Upper lobe of left lung (tissue), 4 donors: ENCODE results near the gene ARHGAP26.

ENCODE experiments used
- EP300 ChIP-seq, 4 donors: sonication (generic); formaldehyde crosslinking; IDR thresholded peaks; one replicate each; pipeline ENCODE4 v1.5.1; 2017; ENCODE audit warnings: antibody characterized with exemption in 4 of 4, control low read depth in 2 of 4
- POLR2A ChIP-seq, 4 donors: fragments of 450-650 bp; IDR thresholded peaks; one replicate each; pipeline ENCODE4 v1.5.1; 2016 to 2017; ENCODE audit warnings: antibody characterized with exemption in 4 of 4, mild to moderate bottlenecking in 2 of 4
- POLR2AphosphoS5 ChIP-seq, 2 donors: sonication (generic); formaldehyde crosslinking; IDR thresholded peaks; one replicate each; pipeline ENCODE4 v1.5.1; 2017; ENCODE audit warnings: antibody characterized with exemption in 2 of 2
- TF ChIP-seq, protein P1 (sequence below), 6 experiments: fragments of 450-650 bp in 4 of 6; fragments of 200-600 bp in 2 of 6; sonication (generic) in 2 of 6; IDR thresholded peaks; one replicate each; pipeline ENCODE4 v1.5.1; 2016 to 2019; ENCODE audit warnings: antibody characterized with exemption in 6 of 6

DNA sequence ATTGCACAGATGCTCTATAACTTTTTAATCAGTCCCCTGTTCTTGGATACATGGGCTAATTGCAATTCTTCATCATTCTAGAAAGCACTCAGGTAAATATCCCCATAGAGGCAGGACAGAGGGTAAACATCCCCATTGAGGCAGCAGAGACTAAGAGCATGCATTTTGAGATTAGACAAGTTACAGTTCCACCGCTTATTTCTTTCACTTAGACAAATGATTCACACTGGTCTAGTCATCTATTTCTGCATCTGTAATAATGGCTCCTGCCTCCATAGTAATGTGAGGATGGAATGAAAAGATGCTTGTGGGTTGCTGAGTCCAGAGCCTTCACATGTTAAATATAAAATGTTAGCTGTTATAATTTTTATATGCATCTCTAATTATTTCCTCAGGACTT lies 276.9 kb downstream of the ARHGAP26 start:
- TF ChIP-seq, protein P1, sequence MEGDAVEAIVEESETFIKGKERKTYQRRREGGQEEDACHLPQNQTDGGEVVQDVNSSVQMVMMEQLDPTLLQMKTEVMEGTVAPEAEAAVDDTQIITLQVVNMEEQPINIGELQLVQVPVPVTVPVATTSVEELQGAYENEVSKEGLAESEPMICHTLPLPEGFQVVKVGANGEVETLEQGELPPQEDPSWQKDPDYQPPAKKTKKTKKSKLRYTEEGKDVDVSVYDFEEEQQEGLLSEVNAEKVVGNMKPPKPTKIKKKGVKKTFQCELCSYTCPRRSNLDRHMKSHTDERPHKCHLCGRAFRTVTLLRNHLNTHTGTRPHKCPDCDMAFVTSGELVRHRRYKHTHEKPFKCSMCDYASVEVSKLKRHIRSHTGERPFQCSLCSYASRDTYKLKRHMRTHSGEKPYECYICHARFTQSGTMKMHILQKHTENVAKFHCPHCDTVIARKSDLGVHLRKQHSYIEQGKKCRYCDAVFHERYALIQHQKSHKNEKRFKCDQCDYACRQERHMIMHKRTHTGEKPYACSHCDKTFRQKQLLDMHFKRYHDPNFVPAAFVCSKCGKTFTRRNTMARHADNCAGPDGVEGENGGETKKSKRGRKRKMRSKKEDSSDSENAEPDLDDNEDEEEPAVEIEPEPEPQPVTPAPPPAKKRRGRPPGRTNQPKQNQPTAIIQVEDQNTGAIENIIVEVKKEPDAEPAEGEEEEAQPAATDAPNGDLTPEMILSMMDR (IDR thresholded peaks at IDR 0.05) = no peak
- TF ChIP-seq POLR2AphosphoS5 (IDR thresholded peaks at IDR 0.05) (no peak), POLR2A (IDR thresholded peaks at IDR 0.05) (no peak), EP300 (IDR thresholded peaks at IDR 0.05) (no peak)
